Endodermal cell (in vitro differentiated cells): ENCODE measurements around the gene LIN28A. TPM values are rescaled to one million over a fixed set of nuclear protein-coding genes. Genes with fewer than 3 reads are reported as not detected.
A peak's percentile ranks its signal among the peaks of the same experiment; 100 is the strongest.

Source experiments
- DNase-seq: peaks from one replicate; pipeline ENCODE4 v3.0.0-alpha.2; 2017
- H3K27ac ChIP-seq: 2 replicates; pipeline ENCODE4 v1.5.1; 2013; ENCODE audit warnings: mild to moderate bottlenecking, low read depth, low read length, moderate library complexity
- H3K27me3 ChIP-seq: 2 replicates; pipeline ENCODE4 v1.6.1; 2013; ENCODE audit warnings: mild to moderate bottlenecking, low read length, moderate library complexity; ENCODE audit not compliant: insufficient read depth, control insufficient read depth, poor library complexity, severe bottlenecking
- H3K36me3 ChIP-seq: 2 replicates; pipeline ENCODE4 v1.7.0; 2013; ENCODE audit warnings: mild to moderate bottlenecking, low read length, moderate library complexity; ENCODE audit not compliant: control insufficient read depth, insufficient read depth
- H3K4me1 ChIP-seq: one replicate; pipeline ENCODE4 v1.7.0; 2013; ENCODE audit warnings: low read length; ENCODE audit not compliant: control insufficient read depth, insufficient read depth
- H3K4me3 ChIP-seq: 2 replicates; pipeline ENCODE4 v1.5.1; 2013; ENCODE audit warnings: mild to moderate bottlenecking, low read length, moderate library complexity
- H3K9ac ChIP-seq: 2 replicates; pipeline ENCODE4 v1.6.1; 2013; ENCODE audit warnings: mild to moderate bottlenecking, low read length, moderate library complexity; ENCODE audit not compliant: poor library complexity, severe bottlenecking; ENCODE audit errors: extremely low read depth
- H3K9me3 ChIP-seq: 2 replicates; pipeline ENCODE4 v1.6.1; 2013; ENCODE audit warnings: mild to moderate bottlenecking, low read length, moderate library complexity; ENCODE audit not compliant: control insufficient read depth
- H3K27ac Mint-ChIP-seq: 2 replicates; pipeline ENCODE4 v1.8.0; 2020; ENCODE audit warnings: mixed read lengths
- H3K27me3 Mint-ChIP-seq: 2 replicates; pipeline ENCODE4 v1.8.0; 2021; ENCODE audit warnings: mild to moderate bottlenecking, mixed read lengths; ENCODE audit not compliant: insufficient read depth
- H3K36me3 Mint-ChIP-seq: 2 replicates; pipeline ENCODE4 v1.8.0; 2020; ENCODE audit warnings: low read depth, mixed read lengths
- H3K4me1 Mint-ChIP-seq: 2 replicates; pipeline ENCODE4 v1.8.0; 2020; ENCODE audit warnings: mixed read lengths
- H3K4me3 Mint-ChIP-seq: 2 replicates; pipeline ENCODE4 v1.8.0; 2020; ENCODE audit warnings: mild to moderate bottlenecking, moderate library complexity, mixed read lengths
- H3K9me3 Mint-ChIP-seq: 2 replicates; pipeline ENCODE4 v1.8.0; 2020; ENCODE audit warnings: mild to moderate bottlenecking, mixed read lengths
- WGBS, 2 experiments: methylation state at CpG; one replicate each; pipeline versions ENCODE4 v1.1.5 to v1.1.7; 2013; ENCODE audit warnings: missing lambda C conversion rate in 2 of 2, mixed read lengths in 1 of 2; ENCODE audit not compliant: insufficient coverage in 1 of 2, insufficient read length in 1 of 2; 5-methylcytosine and 5-hydroxymethylcytosine counted together
- total RNA-seq, 2 donors: library from RNA; stranded (reverse); fragmentation: NEBNext Ultra II Directional in 1 of 2; extraction: Animal tissue kit (Norgen Biotek cat#: 25700) in 1 of 2; gene quantifications; 2 replicates in 1 of 2; 3 replicates in 1 of 2; pipeline ENCODE4 v1.2.1, GENCODE V29; 2021
- TF ChIP-seq, protein P1 (sequence below): fragments of 200-600 bp; sonication (generic); conservative IDR thresholded peaks from 2 replicates; pipeline ENCODE4 v1.5.0; 2021; ENCODE audit warnings: antibody characterized with exemption, mild to moderate bottlenecking

LIN28A gene
- total RNA-seq, 2 donors from 2014 or later: 867 to 1,041 TPM

GRCh38 chr1:26404641-26405040 lies 6.0 kb upstream of the LIN28A start:
- no peaks in the 10 kb centered on the region for H3K36me3 Mint-ChIP-seq
- no peaks in the 10 kb centered on the region for H3K9me3 ChIP-seq
- H3K4me3 Mint-ChIP-seq: no peak overlapping the region
- H3K9me3 Mint-ChIP-seq: no peaks in the 10 kb centered on the region
- H3K4me3 ChIP-seq: no peak overlapping the region
- TF ChIP-seq, protein P1, sequence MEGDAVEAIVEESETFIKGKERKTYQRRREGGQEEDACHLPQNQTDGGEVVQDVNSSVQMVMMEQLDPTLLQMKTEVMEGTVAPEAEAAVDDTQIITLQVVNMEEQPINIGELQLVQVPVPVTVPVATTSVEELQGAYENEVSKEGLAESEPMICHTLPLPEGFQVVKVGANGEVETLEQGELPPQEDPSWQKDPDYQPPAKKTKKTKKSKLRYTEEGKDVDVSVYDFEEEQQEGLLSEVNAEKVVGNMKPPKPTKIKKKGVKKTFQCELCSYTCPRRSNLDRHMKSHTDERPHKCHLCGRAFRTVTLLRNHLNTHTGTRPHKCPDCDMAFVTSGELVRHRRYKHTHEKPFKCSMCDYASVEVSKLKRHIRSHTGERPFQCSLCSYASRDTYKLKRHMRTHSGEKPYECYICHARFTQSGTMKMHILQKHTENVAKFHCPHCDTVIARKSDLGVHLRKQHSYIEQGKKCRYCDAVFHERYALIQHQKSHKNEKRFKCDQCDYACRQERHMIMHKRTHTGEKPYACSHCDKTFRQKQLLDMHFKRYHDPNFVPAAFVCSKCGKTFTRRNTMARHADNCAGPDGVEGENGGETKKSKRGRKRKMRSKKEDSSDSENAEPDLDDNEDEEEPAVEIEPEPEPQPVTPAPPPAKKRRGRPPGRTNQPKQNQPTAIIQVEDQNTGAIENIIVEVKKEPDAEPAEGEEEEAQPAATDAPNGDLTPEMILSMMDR: no peak
- no peaks in the 10 kb centered on the region for H3K27me3 ChIP-seq
- H3K36me3 ChIP-seq: no peaks in the 10 kb centered on the region
- H3K27ac ChIP-seq: no peak overlapping the region
- no peak overlapping the region for H3K9ac ChIP-seq
- H3K27ac Mint-ChIP-seq: no peak overlapping the region
- WGBS, 2 experiments: 93 to 100% methylated on average over 1 to 2 of the region's 2 CpGs
- no peak for DNase-seq
- peaks cover 11% of the 10 kb centered on the region for H3K4me1 Mint-ChIP-seq
- peaks cover 2% of the 10 kb centered on the region for H3K27me3 Mint-ChIP-seq
- no peaks in the 10 kb centered on the region for H3K4me1 ChIP-seq

DNA sequence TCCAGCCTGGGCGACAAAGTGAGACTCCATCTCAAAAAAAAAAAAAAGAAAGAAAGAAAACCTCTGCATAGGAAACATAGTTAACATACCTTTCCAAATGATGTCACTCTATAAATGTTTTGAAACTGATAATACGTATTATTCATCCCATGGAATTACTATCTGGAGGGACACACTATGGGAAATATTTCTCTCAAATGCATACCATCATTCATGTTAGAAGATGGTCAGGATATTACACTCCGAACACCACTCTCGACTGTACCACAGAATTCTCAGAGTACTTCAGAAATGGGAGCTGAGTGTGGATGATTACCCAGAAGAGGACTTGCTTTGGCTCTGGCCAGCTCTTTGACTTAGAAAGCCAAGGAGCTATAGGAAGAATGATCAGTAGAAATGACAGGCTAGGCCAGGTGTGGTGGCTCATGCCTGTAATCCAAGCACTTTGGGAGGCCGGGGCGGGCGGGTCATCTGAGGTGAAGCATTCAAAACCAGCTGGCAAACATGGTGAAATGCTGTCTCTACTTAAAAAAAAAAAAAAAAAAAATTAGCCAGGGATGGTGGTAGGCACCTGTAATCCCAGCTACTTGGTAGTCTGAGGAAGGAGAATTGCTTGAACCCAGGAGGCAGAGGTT lies 5.2 kb upstream of the LIN28A start:
- Histone ChIP-seq H3K27me3 (no peaks in the 10 kb centered on the region), H3K9ac (no peak overlapping the region), H3K4me3 (no peak overlapping the region), H3K36me3 (no peaks in the 10 kb centered on the region), H3K9me3 (no peaks in the 10 kb centered on the region), H3K4me1 (no peaks in the 10 kb centered on the region), H3K27ac (no peak overlapping the region)
- no peak overlapping the region for H3K4me3 Mint-ChIP-seq
- no peak for DNase-seq
- WGBS, 2 experiments: 83 to 90% methylated on average over 5 to 6 of the region's 7 CpGs
- H3K27me3 Mint-ChIP-seq: peaks cover 2% of the 10 kb centered on the region
- H3K4me1 Mint-ChIP-seq: peaks cover 13% of the 10 kb centered on the region
- H3K27ac Mint-ChIP-seq: no peak overlapping the region
- H3K36me3 Mint-ChIP-seq: no peaks in the 10 kb centered on the region
- TF ChIP-seq, protein P1: no peak
- H3K9me3 Mint-ChIP-seq: no peaks in the 10 kb centered on the region

DNA sequence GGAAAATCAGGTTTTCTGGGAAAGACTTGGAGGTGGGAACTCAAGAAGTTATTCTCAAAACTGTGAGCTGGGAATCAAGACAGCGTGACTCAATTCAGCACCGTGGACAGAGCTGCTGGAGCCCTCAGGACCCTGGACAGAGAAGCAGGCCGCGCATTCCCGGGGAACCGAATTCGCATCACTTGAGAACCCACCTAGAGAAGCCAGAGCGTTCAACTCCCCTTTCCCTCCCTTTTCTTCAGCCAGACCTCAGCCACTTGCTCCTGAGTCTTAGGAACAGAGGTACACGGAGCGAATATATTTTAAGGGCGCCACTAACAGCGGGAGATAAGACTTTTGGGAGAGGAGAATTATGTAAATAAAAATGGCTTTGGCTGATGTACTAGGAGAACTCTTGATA lies 2.0 kb upstream of the LIN28A start:
- Mint-ChIP-seq H3K27me3 (peaks cover 2% of the 10 kb centered on the region), H3K4me3 (peak overlapping the region; percentile 99)

More for the DNA sequence above, 2.0 kb upstream of the LIN28A start:
- peaks cover 22% of the 10 kb centered on the region for H3K36me3 ChIP-seq
- no peaks in the 10 kb centered on the region for H3K27me3 ChIP-seq
- TF ChIP-seq, protein P1: no peak
- H3K4me3 ChIP-seq: peak overlapping the region; percentile 99
- H3K9ac ChIP-seq: no peak overlapping the region
- no peak overlapping the region for H3K27ac ChIP-seq
- Mint-ChIP-seq H3K36me3 (peaks cover 25% of the 10 kb centered on the region), H3K9me3 (no peaks in the 10 kb centered on the region), H3K27ac (peak overlapping the region; percentile 47), H3K4me1 (peaks cover 21% of the 10 kb centered on the region)
- no peaks in the 10 kb centered on the region for H3K9me3 ChIP-seq
- peak; percentile 97 for DNase-seq
- WGBS, 2 experiments: 0 to 1% methylated on average over 4 to 12 of the region's 12 CpGs
- no peaks in the 10 kb centered on the region for H3K4me1 ChIP-seq
